ENCODE measurements around the gene DRC3. TPM values are rescaled to one million over a fixed set of nuclear protein-coding genes. Genes with fewer than 3 reads are reported as not detected.

DRC3 gene
- total and polyA plus RNA-seq, 10 of the 15 experiments (the other 5 are each of a cell fraction or from before 2014, with no cell fraction given): 0.18 to 2.3 (median 0.60) TPM; not detected in 3

GRCh38 chr17:17989618-17990017 is 17.0 kb downstream of the DRC3 start:
- no peak overlapping the region for H3K4me2 ChIP-seq (ENCODE audit: control insufficient read depth, insufficient read depth)
- ChIA-PET POLR2A (interaction anchor here (0.5 kb wide), 1 partner anchor 41 kb away, joined by 3 read pairs; no protein-coding TSS in a partner anchor), RAD21 (ENCODE audit: unreplicated experiment) (interaction anchor here (0.6 kb wide), 1 partner anchor 38 kb away, joined by 3 read pairs; no protein-coding TSS in a partner anchor), CTCF (interaction anchor here (1.4 kb wide), 1 partner anchor 71 kb away, joined by 3 read pairs; no protein-coding TSS in a partner anchor), SMC1A (ENCODE audit: uncharacterized antibody, unreplicated experiment) (no interaction called here)
- no peak overlapping the region for H2AFZ ChIP-seq (ENCODE audit: control insufficient read depth, low read depth, low read length)
- FAIRE-seq (no peak), DNase-seq (ENCODE audit: low read depth, low spot score) (no peak), ATAC-seq (no peak)
- no peaks in the 10 kb centered on the region for H3K79me2 ChIP-seq (ENCODE audit: control insufficient read depth, insufficient read depth, low read length)
- in situ Hi-C loops (cut with MboI): no loop called here
- H3K27ac ChIP-seq (ENCODE audit: control insufficient read depth, insufficient read depth): no peak overlapping the region
- H3K9me3 ChIP-seq (replicated peaks; ENCODE audit: control insufficient read depth, insufficient read depth, low read length): no peaks in the 10 kb centered on the region
- H3K36me3 ChIP-seq (ENCODE audit: control insufficient read depth in 2 of 2, insufficient read depth in 2 of 2, low read length in 1 of 2): no peaks in the 10 kb centered on the region
- no peak overlapping the region for H3K4me3 ChIP-seq
- WGBS (ENCODE audit: insufficient coverage, insufficient replicate concordance, low lambda C conversion rate, missing lambda C conversion rate): 52% methylated on average over 10 of the region's 10 CpGs
- intact Hi-C loops (cut with micrococcal nuclease; ENCODE audit: unreplicated experiment): no loop called here
- H3K9ac ChIP-seq (ENCODE audit: control insufficient read depth, insufficient read depth, low read length): no peak overlapping the region
- no peaks in the 10 kb centered on the region; a peak in 1 of 4 replicates for H3K27me3 ChIP-seq (replicated peaks in 1 of 2; ENCODE audit: control insufficient read depth in 2 of 2, insufficient read depth in 2 of 2, low read length in 1 of 2)
- no peaks in the 10 kb centered on the region; the same call in 1 of the 2 replicates for H3K4me1 ChIP-seq (ENCODE audit: control insufficient read depth, insufficient read depth, low read length)
- no peaks in the 10 kb centered on the region for H4K20me1 ChIP-seq (ENCODE audit: control insufficient read depth, insufficient read depth)
- BruUV-seq (replicated peaks): no TSS peak
- no peak for TF ChIP-seq POLR2AphosphoS5 (IDR thresholded peaks at IDR 0.05; ENCODE audit: low read length)
- TF ChIP-seq HDAC6 (IDR thresholded peaks at IDR 0.05; ENCODE audit: unreplicated experiment): no peak
- TF ChIP-seq E2F8 (IDR thresholded peaks at IDR 0.05; ENCODE audit: low read depth, partially characterized antibody): no peak
- TF ChIP-seq REST (IDR thresholded peaks at IDR 0.05; ENCODE audit: low read depth, low read length): no peak
- TF ChIP-seq ZBTB33 (IDR thresholded peaks at IDR 0.05): no peak
- no peak for TF ChIP-seq YY1 (IDR thresholded peaks at IDR 0.05; ENCODE audit: low read depth, low read length)
- no peak for TF ChIP-seq CTCF (IDR thresholded peaks at IDR 0.05 in 2 of 3, conservative IDR thresholded peaks at IDR 0.05 in 1 of 3; ENCODE audit: control insufficient read depth in 2 of 3, extremely low read depth in 1 of 3, insufficient read depth in 1 of 3, low read depth in 3 of 3, low read length in 3 of 3)
- TF ChIP-seq MTA2 (IDR thresholded peaks at IDR 0.05; ENCODE audit: low read depth): no peak
- no peak for TF ChIP-seq SMAD5 (IDR thresholded peaks at IDR 0.05; ENCODE audit: low read depth)
- TF ChIP-seq HCFC1 (IDR thresholded peaks at IDR 0.05; ENCODE audit: low read length): no peak
- TF ChIP-seq SMC3 (IDR thresholded peaks at IDR 0.05; ENCODE audit: borderline replicate concordance, low read length): no peak
- TF ChIP-seq MEF2A (IDR thresholded peaks at IDR 0.05; ENCODE audit: insufficient read depth, low read depth, low read length): no peak
- no peak for TF ChIP-seq POU2F2 (IDR thresholded peaks at IDR 0.05; ENCODE audit: borderline replicate concordance, low read depth, low read length)
- no peak for TF ChIP-seq FOXM1 (IDR thresholded peaks at IDR 0.05; ENCODE audit: low read depth, low read length)
- TF ChIP-seq ZNF274 (IDR thresholded peaks at IDR 0.05; ENCODE audit: insufficient read depth, insufficient read length): no peak
